ENCODE measurements around the gene CSTA.

CSTA gene

DNA sequence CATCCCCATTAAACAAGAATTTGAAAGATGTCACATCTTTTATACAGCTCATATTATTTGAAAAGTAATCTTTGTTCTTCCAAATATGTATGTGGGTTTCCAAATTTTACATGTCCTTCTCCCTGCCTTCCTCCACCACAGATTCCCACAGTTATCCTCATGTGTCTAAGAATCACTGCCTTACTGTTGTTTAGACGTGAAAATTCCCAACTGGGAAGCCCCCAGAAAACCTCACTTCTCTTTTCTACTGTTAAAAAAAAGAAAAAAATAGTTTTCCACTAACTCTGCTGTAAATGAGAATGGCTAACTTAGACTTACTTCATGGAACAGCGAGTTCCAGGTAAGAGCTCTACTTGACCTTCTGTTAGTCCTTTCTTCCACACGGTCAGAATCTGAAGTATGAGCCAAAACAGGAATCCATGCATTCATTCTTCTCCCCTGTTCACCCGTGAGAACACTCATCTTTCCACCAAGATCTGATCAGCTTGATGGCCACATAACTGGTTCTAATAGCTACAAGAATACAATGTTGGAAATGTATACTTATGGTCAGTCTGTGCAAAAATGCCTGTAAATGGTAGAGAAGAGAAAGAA is 17.9 kb upstream of the CSTA start:
- Histone ChIP-seq H3K9me3 (ENCODE audit: insufficient read depth, low read depth, low read length) (no peaks in the 10 kb centered on the region), H3K4me2 (ENCODE audit: low read depth, low read length, poor library complexity, severe bottlenecking) (no peak overlapping the region), H2AFZ (ENCODE audit: low read length) (no peak overlapping the region), H4K20me1 (ENCODE audit: insufficient read depth, low read length, poor library complexity, severe bottlenecking) (no peaks in the 10 kb centered on the region), H3K9ac (ENCODE audit: low read depth, low read length, poor library complexity, severe bottlenecking) (no peak overlapping the region), H3F3A (ENCODE audit: low read depth) (no peaks in the 10 kb centered on the region), H3K79me2 (ENCODE audit: insufficient read depth, low read length) (no peaks in the 10 kb centered on the region), H3K36me3 (ENCODE audit: insufficient read depth, low read length) (no peaks in the 10 kb centered on the region), H3K4me1 (ENCODE audit: insufficient read depth, low read length, poor library complexity, severe bottlenecking) (peaks cover 5% of the 10 kb centered on the region), H3K9me2 (replicated peaks; ENCODE audit: low read depth, low read length) (no peaks in the 10 kb centered on the region), H3K4me3 (ENCODE audit: low read length, poor library complexity, severe bottlenecking) (no peak overlapping the region), H3K27me3 (ENCODE audit: insufficient read depth, low read length, poor library complexity, severe bottlenecking) (peaks cover 13% of the 10 kb centered on the region)
- no peak for TF ChIP-seq EZH2phosphoT487 (IDR thresholded peaks at IDR 0.05; ENCODE audit: borderline replicate concordance)
- TF ChIP-seq, protein P1, sequence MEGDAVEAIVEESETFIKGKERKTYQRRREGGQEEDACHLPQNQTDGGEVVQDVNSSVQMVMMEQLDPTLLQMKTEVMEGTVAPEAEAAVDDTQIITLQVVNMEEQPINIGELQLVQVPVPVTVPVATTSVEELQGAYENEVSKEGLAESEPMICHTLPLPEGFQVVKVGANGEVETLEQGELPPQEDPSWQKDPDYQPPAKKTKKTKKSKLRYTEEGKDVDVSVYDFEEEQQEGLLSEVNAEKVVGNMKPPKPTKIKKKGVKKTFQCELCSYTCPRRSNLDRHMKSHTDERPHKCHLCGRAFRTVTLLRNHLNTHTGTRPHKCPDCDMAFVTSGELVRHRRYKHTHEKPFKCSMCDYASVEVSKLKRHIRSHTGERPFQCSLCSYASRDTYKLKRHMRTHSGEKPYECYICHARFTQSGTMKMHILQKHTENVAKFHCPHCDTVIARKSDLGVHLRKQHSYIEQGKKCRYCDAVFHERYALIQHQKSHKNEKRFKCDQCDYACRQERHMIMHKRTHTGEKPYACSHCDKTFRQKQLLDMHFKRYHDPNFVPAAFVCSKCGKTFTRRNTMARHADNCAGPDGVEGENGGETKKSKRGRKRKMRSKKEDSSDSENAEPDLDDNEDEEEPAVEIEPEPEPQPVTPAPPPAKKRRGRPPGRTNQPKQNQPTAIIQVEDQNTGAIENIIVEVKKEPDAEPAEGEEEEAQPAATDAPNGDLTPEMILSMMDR (conservative IDR thresholded peaks at IDR 0.05; ENCODE audit: low read length) = no peak

DNA sequence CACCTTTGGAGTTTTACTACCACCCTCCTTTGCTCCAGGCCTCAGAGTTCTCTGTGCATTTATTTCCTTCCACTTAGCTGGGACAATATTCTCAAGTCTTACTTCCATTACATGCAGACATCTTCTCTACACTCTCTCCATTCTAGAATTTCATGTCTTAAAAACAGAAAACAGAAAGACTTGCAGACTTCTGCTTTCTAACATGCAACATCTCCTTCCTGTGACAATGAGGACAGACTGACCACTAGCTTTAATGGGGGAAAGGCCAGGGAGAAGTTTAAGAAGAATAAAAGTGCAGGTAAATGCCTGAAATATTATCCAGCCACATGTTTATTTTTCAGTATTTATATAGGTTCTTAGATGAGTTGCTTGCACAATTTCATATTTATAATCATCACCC is 17.1 kb upstream of the CSTA start:
- H2AFZ ChIP-seq (ENCODE audit: low read length) = no peak overlapping the region
- TF ChIP-seq, protein P1 (conservative IDR thresholded peaks at IDR 0.05; ENCODE audit: low read length) = no peak

DNA sequence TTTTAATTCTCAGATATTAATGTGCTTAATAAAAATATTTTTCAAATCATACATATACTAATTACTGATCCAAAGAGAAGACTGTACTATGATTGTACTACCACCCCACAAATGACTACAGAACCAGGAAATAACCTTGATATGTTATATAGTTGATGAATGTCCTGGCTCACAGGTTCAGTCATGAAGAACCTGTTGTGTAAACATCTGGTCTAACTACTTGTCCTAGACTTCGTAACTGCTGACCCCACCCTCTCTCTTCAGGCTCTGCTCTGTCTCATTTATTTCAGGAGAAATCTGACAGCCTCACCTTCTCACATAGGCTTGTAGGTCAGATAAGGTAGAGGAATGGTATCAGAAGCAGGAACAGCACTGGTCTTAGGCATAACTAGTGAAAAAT is 14.7 kb upstream of the CSTA start:
- Histone ChIP-seq H3K4me1 (ENCODE audit: insufficient read depth, low read length, poor library complexity, severe bottlenecking) (peaks cover 15% of the 10 kb centered on the region), H4K20me1 (ENCODE audit: insufficient read depth, low read length, poor library complexity, severe bottlenecking) (no peaks in the 10 kb centered on the region), H3K36me3 (ENCODE audit: insufficient read depth, low read length) (no peaks in the 10 kb centered on the region), H3F3A (ENCODE audit: low read depth) (no peaks in the 10 kb centered on the region), H3K79me2 (ENCODE audit: insufficient read depth, low read length) (no peaks in the 10 kb centered on the region), H2AFZ (ENCODE audit: low read length) (no peak overlapping the region), H3K4me3 (ENCODE audit: low read length, poor library complexity, severe bottlenecking) (no peak overlapping the region), H3K27me3 (ENCODE audit: insufficient read depth, low read length, poor library complexity, severe bottlenecking) (peaks cover 31% of the 10 kb centered on the region), H3K9me2 (replicated peaks; ENCODE audit: low read depth, low read length) (no peaks in the 10 kb centered on the region), H3K9ac (ENCODE audit: low read depth, low read length, poor library complexity, severe bottlenecking) (no peak overlapping the region), H3K4me2 (ENCODE audit: low read depth, low read length, poor library complexity, severe bottlenecking) (no peak overlapping the region), H3K9me3 (ENCODE audit: insufficient read depth, low read depth, low read length) (no peaks in the 10 kb centered on the region)
- TF ChIP-seq EZH2phosphoT487 (IDR thresholded peaks at IDR 0.05; ENCODE audit: borderline replicate concordance) = no peak
- TF ChIP-seq, protein P1 (conservative IDR thresholded peaks at IDR 0.05; ENCODE audit: low read length) = no peak

More for the DNA sequence above, 17.1 kb upstream of the CSTA start:
- Histone ChIP-seq H3K4me2 (ENCODE audit: low read depth, low read length, poor library complexity, severe bottlenecking) (no peak overlapping the region), H3K79me2 (ENCODE audit: insufficient read depth, low read length) (no peaks in the 10 kb centered on the region), H3K9me2 (replicated peaks; ENCODE audit: low read depth, low read length) (no peaks in the 10 kb centered on the region), H3K9ac (ENCODE audit: low read depth, low read length, poor library complexity, severe bottlenecking) (no peak overlapping the region), H3K4me1 (ENCODE audit: insufficient read depth, low read length, poor library complexity, severe bottlenecking) (peaks cover 10% of the 10 kb centered on the region), H3K9me3 (ENCODE audit: insufficient read depth, low read depth, low read length) (no peaks in the 10 kb centered on the region), H3K36me3 (ENCODE audit: insufficient read depth, low read length) (no peaks in the 10 kb centered on the region), H3K27me3 (ENCODE audit: insufficient read depth, low read length, poor library complexity, severe bottlenecking) (peaks cover 13% of the 10 kb centered on the region), H3F3A (ENCODE audit: low read depth) (no peaks in the 10 kb centered on the region), H4K20me1 (ENCODE audit: insufficient read depth, low read length, poor library complexity, severe bottlenecking) (no peaks in the 10 kb centered on the region), H3K4me3 (ENCODE audit: low read length, poor library complexity, severe bottlenecking) (no peak overlapping the region)
